ENCODE results near the gene SLC44A5.

GRCh38 chr1:75234562-75234961 lies 376.4 kb downstream of the SLC44A5 start:
- TF ChIP-seq, protein P1, sequence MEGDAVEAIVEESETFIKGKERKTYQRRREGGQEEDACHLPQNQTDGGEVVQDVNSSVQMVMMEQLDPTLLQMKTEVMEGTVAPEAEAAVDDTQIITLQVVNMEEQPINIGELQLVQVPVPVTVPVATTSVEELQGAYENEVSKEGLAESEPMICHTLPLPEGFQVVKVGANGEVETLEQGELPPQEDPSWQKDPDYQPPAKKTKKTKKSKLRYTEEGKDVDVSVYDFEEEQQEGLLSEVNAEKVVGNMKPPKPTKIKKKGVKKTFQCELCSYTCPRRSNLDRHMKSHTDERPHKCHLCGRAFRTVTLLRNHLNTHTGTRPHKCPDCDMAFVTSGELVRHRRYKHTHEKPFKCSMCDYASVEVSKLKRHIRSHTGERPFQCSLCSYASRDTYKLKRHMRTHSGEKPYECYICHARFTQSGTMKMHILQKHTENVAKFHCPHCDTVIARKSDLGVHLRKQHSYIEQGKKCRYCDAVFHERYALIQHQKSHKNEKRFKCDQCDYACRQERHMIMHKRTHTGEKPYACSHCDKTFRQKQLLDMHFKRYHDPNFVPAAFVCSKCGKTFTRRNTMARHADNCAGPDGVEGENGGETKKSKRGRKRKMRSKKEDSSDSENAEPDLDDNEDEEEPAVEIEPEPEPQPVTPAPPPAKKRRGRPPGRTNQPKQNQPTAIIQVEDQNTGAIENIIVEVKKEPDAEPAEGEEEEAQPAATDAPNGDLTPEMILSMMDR (IDR thresholded peaks at IDR 0.05; ENCODE audit: borderline replicate concordance, extremely low read depth, low read length, poor library complexity, severe bottlenecking), result no peak
- no peak for TF ChIP-seq EZH2 (IDR thresholded peaks at IDR 0.05; ENCODE audit: borderline replicate concordance, low read depth, low read length, severe bottlenecking)
